ENCODE data around the gene TAF7L. TPM values are rescaled to one million over a fixed set of nuclear protein-coding genes. Genes with fewer than 3 reads are reported as not detected.

TAF7L gene
- total and polyA plus RNA-seq, 2 donors (not counting 3 experiments of a cell fraction or from before 2014, with no cell fraction given): 0.70 to 1.8 TPM

DNA sequence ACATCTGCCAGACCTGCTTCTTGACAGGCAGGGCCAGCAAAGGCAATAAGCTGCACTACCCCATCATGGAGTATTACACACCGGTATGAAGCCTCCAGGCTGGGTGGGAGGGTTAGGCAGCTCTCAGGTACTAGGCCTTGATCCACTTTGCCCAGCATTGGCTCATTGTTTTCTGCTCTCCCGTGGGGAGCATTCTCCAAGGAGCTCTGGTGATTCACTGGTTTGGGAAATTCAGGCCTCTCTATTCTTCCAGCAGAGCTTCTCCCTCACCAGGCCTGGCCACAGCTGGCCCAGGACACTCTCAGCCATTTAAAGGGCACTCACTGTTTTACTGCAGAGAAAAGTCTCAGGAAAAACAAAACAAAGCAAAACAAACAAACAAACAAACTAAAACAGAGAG is 38.5 kb downstream of the TAF7L start:
- Histone ChIP-seq H3K27me3 (ENCODE audit: control insufficient read depth in 2 of 2, insufficient read depth in 2 of 2, low read length in 2 of 2) (no peaks in the 10 kb centered on the region), H3K9me1 (replicated peaks; ENCODE audit: control insufficient read depth, extremely low read depth, insufficient read depth, low read length) (no peaks in the 10 kb centered on the region), H3K79me2 (ENCODE audit: control insufficient read depth, insufficient read depth, low read length) (no peaks in the 10 kb centered on the region), H2AFZ (ENCODE audit: low read depth, low read length) (no peak overlapping the region), H3K4me2 (ENCODE audit: insufficient read depth, low read length) (no peak overlapping the region), H3K9ac (replicated peaks; ENCODE audit: extremely low read depth, insufficient read depth, low read length) (no peak overlapping the region), H3K4me1 (ENCODE audit: control insufficient read depth, extremely low read depth, insufficient read depth, low read length) (no peaks in the 10 kb centered on the region), H4K20me1 (replicated peaks; ENCODE audit: control insufficient read depth, extremely low read depth, insufficient read depth, low read length) (no peaks in the 10 kb centered on the region), H3K9me3 (replicated peaks; ENCODE audit: control insufficient read depth, insufficient read depth, low read length) (no peaks in the 10 kb centered on the region), H3K4me3 (replicated peaks in 1 of 3; ENCODE audit: insufficient read depth in 1 of 3, low read depth in 1 of 3, low read length in 3 of 3) (no peak overlapping the region), H3K36me3 (ENCODE audit: control insufficient read depth in 2 of 2, extremely low read depth in 1 of 2, insufficient read depth in 2 of 2, low read length in 2 of 2) (no peaks in the 10 kb centered on the region), H3K27ac (ENCODE audit: insufficient read depth, low read depth, low read length) (no peak overlapping the region)
- ChIA-PET POLR2A (no interaction called here), CTCF (no interaction called here)
- intact Hi-C loops (cut with micrococcal nuclease) (no loop called here), dilution Hi-C loops (cut with MboI; ENCODE audit: extremely low pct_ligation_motif_present, low sequenced_read_pairs) (no loop called here)
- no peak for DNase-seq (ENCODE audit: low read depth, low spot score)
- TF ChIP-seq FOS (IDR thresholded peaks at IDR 0.05; ENCODE audit: borderline replicate concordance, insufficient read depth, low read length) (no peak), GATA2 (IDR thresholded peaks at IDR 0.05; ENCODE audit: insufficient read depth, insufficient read length, low read depth, low read length) (no peak), JUN (IDR thresholded peaks at IDR 0.05; ENCODE audit: borderline replicate concordance, insufficient read depth, insufficient read length, low read depth) (no peak), MYC (IDR thresholded peaks at IDR 0.05; ENCODE audit: low read depth, low read length) (no peak), POLR2A (IDR thresholded peaks at IDR 0.05; ENCODE audit: low read depth, low read length) (no peak), POLR2AphosphoS5 (IDR thresholded peaks at IDR 0.05; ENCODE audit: insufficient read depth, low read depth, low read length) (no peak), EZH2 (IDR thresholded peaks at IDR 0.05; ENCODE audit: borderline replicate concordance, low read depth, low read length, severe bottlenecking) (no peak)
- TF ChIP-seq, protein P1, sequence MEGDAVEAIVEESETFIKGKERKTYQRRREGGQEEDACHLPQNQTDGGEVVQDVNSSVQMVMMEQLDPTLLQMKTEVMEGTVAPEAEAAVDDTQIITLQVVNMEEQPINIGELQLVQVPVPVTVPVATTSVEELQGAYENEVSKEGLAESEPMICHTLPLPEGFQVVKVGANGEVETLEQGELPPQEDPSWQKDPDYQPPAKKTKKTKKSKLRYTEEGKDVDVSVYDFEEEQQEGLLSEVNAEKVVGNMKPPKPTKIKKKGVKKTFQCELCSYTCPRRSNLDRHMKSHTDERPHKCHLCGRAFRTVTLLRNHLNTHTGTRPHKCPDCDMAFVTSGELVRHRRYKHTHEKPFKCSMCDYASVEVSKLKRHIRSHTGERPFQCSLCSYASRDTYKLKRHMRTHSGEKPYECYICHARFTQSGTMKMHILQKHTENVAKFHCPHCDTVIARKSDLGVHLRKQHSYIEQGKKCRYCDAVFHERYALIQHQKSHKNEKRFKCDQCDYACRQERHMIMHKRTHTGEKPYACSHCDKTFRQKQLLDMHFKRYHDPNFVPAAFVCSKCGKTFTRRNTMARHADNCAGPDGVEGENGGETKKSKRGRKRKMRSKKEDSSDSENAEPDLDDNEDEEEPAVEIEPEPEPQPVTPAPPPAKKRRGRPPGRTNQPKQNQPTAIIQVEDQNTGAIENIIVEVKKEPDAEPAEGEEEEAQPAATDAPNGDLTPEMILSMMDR (IDR thresholded peaks at IDR 0.05; ENCODE audit: extremely low read depth in 1 of 2, insufficient read depth in 1 of 2, low read depth in 1 of 2, low read length in 2 of 2): no peak
- TF ChIP-seq, protein P2, sequence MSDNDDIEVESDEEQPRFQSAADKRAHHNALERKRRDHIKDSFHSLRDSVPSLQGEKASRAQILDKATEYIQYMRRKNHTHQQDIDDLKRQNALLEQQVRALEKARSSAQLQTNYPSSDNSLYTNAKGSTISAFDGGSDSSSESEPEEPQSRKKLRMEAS (IDR thresholded peaks at IDR 0.05; ENCODE audit: insufficient read depth, insufficient read length): no peak
- FAIRE-seq: no peak
- BruUV-seq (replicated peaks): no TSS peak

Data from endothelial cell of umbilical vein (primary cell).